GM12872 (cell line): ENCODE data around the gene ZNF76.
A peak's percentile ranks its signal among the peaks of the same experiment; 100 is the strongest.

Experiments used
- TF ChIP-seq, protein P1 (sequence below): IDR thresholded peaks from 3 replicates; pipeline ENCODE4 v1.5.1; 2011; ENCODE audit warnings: low read depth, mild to moderate bottlenecking, low read length, moderate library complexity; ENCODE audit not compliant: insufficient read depth

ZNF76 gene

GRCh38 chr6:35238843-35239289 lies 20.7 kb upstream of the ZNF76 start:
- TF ChIP-seq, protein P1, sequence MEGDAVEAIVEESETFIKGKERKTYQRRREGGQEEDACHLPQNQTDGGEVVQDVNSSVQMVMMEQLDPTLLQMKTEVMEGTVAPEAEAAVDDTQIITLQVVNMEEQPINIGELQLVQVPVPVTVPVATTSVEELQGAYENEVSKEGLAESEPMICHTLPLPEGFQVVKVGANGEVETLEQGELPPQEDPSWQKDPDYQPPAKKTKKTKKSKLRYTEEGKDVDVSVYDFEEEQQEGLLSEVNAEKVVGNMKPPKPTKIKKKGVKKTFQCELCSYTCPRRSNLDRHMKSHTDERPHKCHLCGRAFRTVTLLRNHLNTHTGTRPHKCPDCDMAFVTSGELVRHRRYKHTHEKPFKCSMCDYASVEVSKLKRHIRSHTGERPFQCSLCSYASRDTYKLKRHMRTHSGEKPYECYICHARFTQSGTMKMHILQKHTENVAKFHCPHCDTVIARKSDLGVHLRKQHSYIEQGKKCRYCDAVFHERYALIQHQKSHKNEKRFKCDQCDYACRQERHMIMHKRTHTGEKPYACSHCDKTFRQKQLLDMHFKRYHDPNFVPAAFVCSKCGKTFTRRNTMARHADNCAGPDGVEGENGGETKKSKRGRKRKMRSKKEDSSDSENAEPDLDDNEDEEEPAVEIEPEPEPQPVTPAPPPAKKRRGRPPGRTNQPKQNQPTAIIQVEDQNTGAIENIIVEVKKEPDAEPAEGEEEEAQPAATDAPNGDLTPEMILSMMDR: no peak

DNA sequence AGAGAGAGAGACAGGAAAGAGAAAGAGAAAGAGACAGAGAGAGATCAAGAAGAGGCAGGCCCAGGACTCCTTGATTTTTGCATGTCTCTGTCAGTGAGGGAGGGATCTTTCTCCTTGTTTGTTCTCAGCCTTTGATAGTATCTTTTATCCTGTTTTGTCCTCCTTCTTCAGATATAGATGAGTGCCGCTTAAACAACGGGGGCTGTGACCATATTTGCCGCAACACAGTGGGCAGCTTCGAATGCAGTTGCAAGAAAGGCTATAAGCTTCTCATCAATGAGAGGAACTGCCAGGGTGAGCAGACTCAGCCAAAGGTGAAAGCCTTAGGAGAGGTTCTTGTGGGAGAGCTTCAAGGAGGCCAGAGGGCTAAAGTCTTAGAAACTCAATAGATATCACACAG lies 20.0 kb upstream of the ZNF76 start:
- TF ChIP-seq, protein P1: no peak

- TF ChIP-seq, protein P1: peak; percentile 98
These were observed 18.4 kb upstream of the ZNF76 start for GRCh38 chr6:35240838-35241801.

DNA sequence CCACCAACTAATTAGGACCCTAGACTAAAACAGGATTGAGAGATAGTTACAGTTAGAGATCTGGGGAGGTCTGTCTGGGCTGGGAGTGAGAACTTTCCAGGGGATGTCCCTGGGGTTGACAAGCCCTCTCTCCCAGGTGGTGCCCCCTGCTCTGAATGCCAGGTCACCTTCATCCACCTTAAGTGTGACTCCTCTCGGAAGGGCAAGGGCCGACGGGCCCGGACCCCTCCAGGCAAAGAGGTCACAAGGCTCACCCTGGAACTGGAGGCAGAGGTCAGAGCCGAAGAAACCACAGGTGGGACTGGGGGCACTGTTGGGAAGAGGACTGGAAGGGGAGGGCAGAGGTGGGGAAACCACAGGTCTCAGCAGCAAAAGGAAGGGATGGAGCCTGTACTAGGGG lies 17.0 kb upstream of the ZNF76 start:
- TF ChIP-seq, protein P1: no peak

DNA sequence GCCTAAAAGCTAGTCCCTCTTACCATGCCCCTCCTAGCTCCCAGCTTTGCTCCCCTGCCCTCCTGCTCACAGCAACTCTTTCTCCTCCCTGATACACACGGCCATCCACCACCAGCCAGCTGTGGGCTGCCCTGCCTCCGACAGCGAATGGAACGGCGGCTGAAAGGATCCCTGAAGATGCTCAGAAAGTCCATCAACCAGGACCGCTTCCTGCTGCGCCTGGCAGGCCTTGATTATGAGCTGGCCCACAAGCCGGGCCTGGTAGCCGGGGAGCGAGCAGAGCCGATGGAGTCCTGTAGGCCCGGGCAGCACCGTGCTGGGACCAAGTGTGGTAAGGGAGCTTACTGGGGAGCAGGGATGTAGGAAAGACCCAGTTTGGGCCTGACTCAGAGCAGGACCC lies 16.6 kb upstream of the ZNF76 start:
- TF ChIP-seq, protein P1: no peak

DNA sequence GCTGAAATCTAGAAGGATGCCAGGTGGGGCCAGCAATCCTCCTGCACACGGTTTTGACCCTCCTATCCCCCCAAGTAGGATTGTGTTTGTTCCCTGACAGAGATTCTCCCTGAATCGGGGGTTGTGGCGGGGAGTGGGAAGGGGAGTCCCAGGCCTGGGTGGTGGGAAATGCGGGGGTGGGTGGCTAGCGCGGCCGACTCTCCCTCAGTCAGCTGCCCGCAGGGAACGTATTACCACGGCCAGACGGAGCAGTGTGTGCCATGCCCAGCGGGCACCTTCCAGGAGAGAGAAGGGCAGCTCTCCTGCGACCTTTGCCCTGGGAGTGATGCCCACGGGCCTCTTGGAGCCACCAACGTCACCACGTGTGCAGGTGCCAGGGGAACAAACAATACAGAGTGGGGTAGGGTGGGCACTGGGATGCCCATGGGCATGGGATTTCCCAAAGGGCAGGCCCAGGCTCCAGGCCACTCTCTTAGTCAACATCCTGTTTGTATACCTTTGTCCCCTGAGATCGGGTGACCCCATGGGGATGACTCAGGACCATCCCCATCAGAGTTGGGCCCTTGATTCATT lies 16.1 kb upstream of the ZNF76 start:
- TF ChIP-seq, protein P1: no peak

- TF ChIP-seq, protein P1: no peak
These were observed 15.0 kb upstream of the ZNF76 start for GRCh38 chr6:35244551-35244950.
